Mesenteric fat pad (tissue), 1 donor: ENCODE data around the gene SCGB1C1. TPM values are rescaled to one million over a fixed set of nuclear protein-coding genes. Genes with fewer than 3 reads are reported as not detected.

Experiments
- DNase-seq: peaks from one replicate; pipeline ENCODE4 v3.0.0-alpha.2; 2020; ENCODE audit warnings: low spot score
- total RNA-seq: library from RNA; stranded (reverse); fragmentation: NEBNext Ultra II Directional; extraction: Animal tissue kit (Norgen Biotek cat#: 25700); gene quantifications from one replicate; pipeline ENCODE4 v1.2.1, GENCODE V29; 2021
- donor health status: DM: yes; HTN: yes; CAD: no.

Gene SCGB1C1
- total RNA-seq, 1 donor from 2014 or later: not detected

GRCh38 chr11:236774-237767 lies 44.2 kb downstream of the SCGB1C1 start, which contains the start of gene PSMD13:
Gene PSMD13 (plus strand): TSS chr11:236976. CDS start chr11:237050, 74 bp downstream.
- DNase-seq: peak; percentile 96

- peak; percentile 62 for DNase-seq
Measured at GRCh38 chr11:238346-238745, 45.5 kb downstream of the SCGB1C1 start.

GRCh38 chr11:240315-240714 lies 47.4 kb downstream of the SCGB1C1 start:
- no peak for DNase-seq

- DNase-seq: no peak
Measured at GRCh38 chr11:241634-242033, 48.8 kb downstream of the SCGB1C1 start.

Other genes with a start within 250 kb of the SCGB1C1 start
- 53.4 TPM for gene BET1L, start 14.3 kb downstream of the SCGB1C1 start, total RNA-seq
- gene RIC8A, start 14.6 kb downstream of the SCGB1C1 start, total RNA-seq: 107 TPM
- gene SIRT3, start 43.3 kb downstream of the SCGB1C1 start, total RNA-seq: 14.1 TPM
- gene PSMD13, start 43.9 kb downstream of the SCGB1C1 start, total RNA-seq: 100 TPM
- gene NLRP6, start 85.3 kb downstream of the SCGB1C1 start, total RNA-seq: 1.8 TPM
- gene PGGHG, start 96.0 kb downstream of the SCGB1C1 start, total RNA-seq: 25.2 TPM
- gene IFITM5, start 106.4 kb downstream of the SCGB1C1 start, total RNA-seq: not detected
- 657 TPM for gene IFITM2, start 114.7 kb downstream of the SCGB1C1 start, total RNA-seq
- gene IFITM1, start 121.0 kb downstream of the SCGB1C1 start, total RNA-seq: 232 TPM
- 964 TPM for gene IFITM3, start 127.8 kb downstream of the SCGB1C1 start, total RNA-seq
- not detected for gene B4GALNT4, start 176.4 kb downstream of the SCGB1C1 start, total RNA-seq
- 1.2 TPM for gene PKP3, start 201.1 kb downstream of the SCGB1C1 start, total RNA-seq
- gene SIGIRR, start 221.9 kb downstream of the SCGB1C1 start, total RNA-seq: 25.3 TPM
- 1.2 TPM for gene ANO9, start 248.9 kb downstream of the SCGB1C1 start, total RNA-seq